Tibial nerve (tissue), 4 donors: Measurements from ENCODE around the gene ADO. TPM values are rescaled to one million over a fixed set of nuclear protein-coding genes. Genes with fewer than 3 reads are reported as not detected.

Experiments used
- DNase-seq, 2 donors: peaks; one replicate each; pipeline ENCODE4 v3.0.0-alpha.2; 2019; ENCODE audit warnings: low spot score in 2 of 2
- H3K27ac ChIP-seq, 4 donors: fragments of 200-600 bp; sonication (generic) in 3 of 4; one replicate each; pipeline ENCODE4 v1.5.1; 2017 to 2019; ENCODE audit warnings: mild to moderate bottlenecking in 1 of 4
- H3K27me3 ChIP-seq, 2 donors: fragments of 200-600 bp; sonication (generic) in 1 of 2; one replicate each; pipeline versions ENCODE4 v1.5.1 to v1.6.0; 2017 to 2019
- H3K36me3 ChIP-seq, 3 donors: fragments of 200-600 bp; sonication (generic); one replicate each; pipeline ENCODE4 v1.5.1; 2018 to 2019
- H3K4me1 ChIP-seq, 4 donors: fragments of 200-600 bp; sonication (generic) in 3 of 4; one replicate each; pipeline ENCODE4 v1.5.1; 2017 to 2019
- H3K4me3 ChIP-seq, 4 donors: fragments of 200-600 bp; sonication (generic) in 3 of 4; one replicate each; pipeline ENCODE4 v1.5.1; 2017 to 2019; ENCODE audit warnings: mild to moderate bottlenecking in 1 of 4, moderate library complexity in 1 of 4
- H3K9me3 ChIP-seq, 4 donors: fragments of 200-600 bp; sonication (generic) in 3 of 4; one replicate each; pipeline ENCODE4 v1.5.1; 2017 to 2019
- EP300 ChIP-seq, 2 donors: sonication (generic); formaldehyde crosslinking; IDR thresholded peaks; one replicate each; pipeline ENCODE4 v1.6.1; 2017; ENCODE audit warnings: antibody characterized with exemption in 2 of 2, mild to moderate bottlenecking in 1 of 2
- POLR2A ChIP-seq, 2 donors: fragments of 450-650 bp; IDR thresholded peaks; one replicate each; pipeline ENCODE4 v1.6.1; 2017; ENCODE audit warnings: antibody characterized with exemption in 2 of 2, mild to moderate bottlenecking in 2 of 2, moderate library complexity in 2 of 2
- WGBS, 2 donors: methylation state at CpG; one replicate each; pipeline ENCODE4 v1.1.5; 2018; 5-methylcytosine and 5-hydroxymethylcytosine counted together
- total RNA-seq, 4 donors: library from RNA; depleted of rRNA; stranded (reverse); fragments of >200 nt; gene quantifications; one replicate each; pipeline ENCODE4 v1.1.0, GENCODE V29; 2016
- TF ChIP-seq, protein P1 (sequence below), 5 experiments: fragments of 200-600 bp in 3 of 5; fragments of 450-650 bp in 2 of 5; sonication (generic) in 3 of 5; IDR thresholded peaks; one replicate each; pipeline ENCODE4 v1.5.1; 2016 to 2019; ENCODE audit warnings: antibody characterized with exemption in 5 of 5, mild to moderate bottlenecking in 3 of 5, moderate library complexity in 2 of 5

ADO gene
- total RNA-seq, 4 donors from 2014 or later, result 36.9 to 73.9 (median 48.1) TPM

GRCh38 chr10:62817766-62818425 is 13.4 kb downstream of the ADO start:
- 1% methylated on average over 38 to 43 of the region's 51 CpGs for WGBS, 2 donors
- Histone ChIP-seq H3K27ac (peak overlapping the region; percentile 79 to 94 (median 88)), H3K4me3 (peak overlapping the region; percentile 79 to 96 (median 86)), H3K4me1 (peaks cover 0 to 54% (median 28%) of the 10 kb centered on the region in 4 donors), H3K9me3 (no peaks in the 10 kb centered on the region), H3K27me3 (peaks cover 0 to 28% of the 10 kb centered on the region in 2 donors), H3K36me3 (peaks cover 0 to 11% (median 0%) of the 10 kb centered on the region in 3 donors)
- TF ChIP-seq POLR2A (IDR thresholded peaks at IDR 0.05) (no peak), EP300 (IDR thresholded peaks at IDR 0.05) (peak in 1 of 2 donors; percentile 40)
- TF ChIP-seq, protein P1, sequence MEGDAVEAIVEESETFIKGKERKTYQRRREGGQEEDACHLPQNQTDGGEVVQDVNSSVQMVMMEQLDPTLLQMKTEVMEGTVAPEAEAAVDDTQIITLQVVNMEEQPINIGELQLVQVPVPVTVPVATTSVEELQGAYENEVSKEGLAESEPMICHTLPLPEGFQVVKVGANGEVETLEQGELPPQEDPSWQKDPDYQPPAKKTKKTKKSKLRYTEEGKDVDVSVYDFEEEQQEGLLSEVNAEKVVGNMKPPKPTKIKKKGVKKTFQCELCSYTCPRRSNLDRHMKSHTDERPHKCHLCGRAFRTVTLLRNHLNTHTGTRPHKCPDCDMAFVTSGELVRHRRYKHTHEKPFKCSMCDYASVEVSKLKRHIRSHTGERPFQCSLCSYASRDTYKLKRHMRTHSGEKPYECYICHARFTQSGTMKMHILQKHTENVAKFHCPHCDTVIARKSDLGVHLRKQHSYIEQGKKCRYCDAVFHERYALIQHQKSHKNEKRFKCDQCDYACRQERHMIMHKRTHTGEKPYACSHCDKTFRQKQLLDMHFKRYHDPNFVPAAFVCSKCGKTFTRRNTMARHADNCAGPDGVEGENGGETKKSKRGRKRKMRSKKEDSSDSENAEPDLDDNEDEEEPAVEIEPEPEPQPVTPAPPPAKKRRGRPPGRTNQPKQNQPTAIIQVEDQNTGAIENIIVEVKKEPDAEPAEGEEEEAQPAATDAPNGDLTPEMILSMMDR (IDR thresholded peaks at IDR 0.05), result peak; percentile 84 to 93 (median 90)
- DNase-seq, result peak; percentile 31 to 43

- Histone ChIP-seq H3K4me3 (peak overlapping the region; percentile 79 to 96 (median 86)), H3K9me3 (no peaks in the 10 kb centered on the region), H3K4me1 (peaks cover 0 to 52% (median 28%) of the 10 kb centered on the region in 4 donors), H3K36me3 (peaks cover 0 to 5% (median 0%) of the 10 kb centered on the region in 3 donors), H3K27me3 (peaks cover 0 to 28% of the 10 kb centered on the region in 2 donors), H3K27ac (peak overlapping the region in 3 of 4 donors; percentile 28 to 94 (median 90))
- DNase-seq, result no peak
- 4 to 5% methylated on average over 27 to 56 of the region's 65 CpGs for WGBS, 2 donors
- TF ChIP-seq POLR2A (IDR thresholded peaks at IDR 0.05), result no peak
- TF ChIP-seq, protein P1 (IDR thresholded peaks at IDR 0.05), result peak in 4 of 5 experiments; percentile 18 to 54 (median 32)
These were observed 14.0 kb downstream of the ADO start for GRCh38 chr10:62818426-62819011.

DNA sequence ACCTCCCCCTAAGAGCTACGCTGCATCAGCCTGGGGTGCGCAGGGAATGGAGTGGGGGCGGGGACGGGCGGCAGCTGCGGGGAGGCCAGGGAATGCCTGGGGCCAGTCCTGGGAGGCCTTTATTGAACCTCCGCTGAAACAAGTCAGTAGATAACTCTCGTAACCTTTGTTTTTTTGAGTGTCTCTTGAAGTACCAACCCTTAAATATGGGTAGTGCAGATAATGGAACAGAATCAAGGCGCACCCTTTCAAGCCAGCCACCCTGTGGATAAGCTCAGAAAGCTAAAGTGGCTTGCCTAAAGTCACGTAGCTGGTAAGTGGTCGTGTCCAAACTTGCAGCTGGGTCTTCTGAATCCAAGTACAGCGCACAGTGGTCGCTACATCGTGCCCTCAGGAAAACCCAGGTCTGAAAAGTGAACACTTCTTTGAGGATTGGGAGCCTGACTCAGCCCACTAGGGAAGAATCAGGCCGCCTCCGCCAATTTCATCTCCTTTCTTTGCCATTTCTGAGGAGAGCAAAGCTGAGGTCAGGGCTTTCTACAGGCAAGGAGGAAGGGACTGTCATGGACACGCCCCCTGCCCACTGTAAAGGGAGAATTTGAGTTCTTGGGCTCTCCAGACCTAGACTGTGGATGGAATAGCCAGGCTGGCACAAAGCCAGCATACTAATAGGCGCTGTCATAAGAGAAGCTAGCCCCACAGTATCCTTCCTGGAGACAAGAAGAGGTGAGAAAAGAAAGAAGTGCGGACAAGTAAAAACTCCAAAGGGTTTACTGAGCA is 14.8 kb downstream of the ADO start:
- H3K27ac ChIP-seq, result peak overlapping the region in 2 of 4 donors; percentile 90 to 94
- WGBS, 2 donors, result 48 to 49% methylated on average over 18 to 19 of the region's 19 CpGs
- H3K27me3 ChIP-seq, result peaks cover 0 to 28% of the 10 kb centered on the region in 2 donors
- H3K9me3 ChIP-seq, result no peaks in the 10 kb centered on the region
- peak overlapping the region in 3 of 4 donors; percentile 25 to 92 (median 81) for H3K4me3 ChIP-seq
- peaks cover 0 to 44% (median 27%) of the 10 kb centered on the region in 4 donors for H3K4me1 ChIP-seq
- DNase-seq, result no peak
- H3K36me3 ChIP-seq, result no peaks in the 10 kb centered on the region
- TF ChIP-seq EP300 (IDR thresholded peaks at IDR 0.05) (no peak), POLR2A (IDR thresholded peaks at IDR 0.05) (no peak)
- TF ChIP-seq, protein P1 (IDR thresholded peaks at IDR 0.05), result no peak

GRCh38 chr10:62820586-62820985 is 16.1 kb downstream of the ADO start:
- H3K4me3 ChIP-seq, result no peak overlapping the region
- 77 to 90% methylated on average over 5 of the region's 5 CpGs for WGBS, 2 donors
- peaks cover 0 to 17% of the 10 kb centered on the region in 2 donors for H3K27me3 ChIP-seq
- TF ChIP-seq POLR2A (IDR thresholded peaks at IDR 0.05) (no peak), EP300 (IDR thresholded peaks at IDR 0.05) (no peak)
- TF ChIP-seq, protein P1 (IDR thresholded peaks at IDR 0.05), result no peak
- H3K27ac ChIP-seq, result no peak overlapping the region
- H3K36me3 ChIP-seq, result no peaks in the 10 kb centered on the region
- peaks cover 0 to 32% (median 15%) of the 10 kb centered on the region in 4 donors for H3K4me1 ChIP-seq
- no peaks in the 10 kb centered on the region for H3K9me3 ChIP-seq
- no peak for DNase-seq
